ENCODE results near the gene MSANTD7.
"Not testable (repeated sequence)": the region's sequence is repeated elsewhere in the genome, so short reads cannot be mapped to it uniquely, and the experiment has no call there.

Gene MSANTD7, protein sequence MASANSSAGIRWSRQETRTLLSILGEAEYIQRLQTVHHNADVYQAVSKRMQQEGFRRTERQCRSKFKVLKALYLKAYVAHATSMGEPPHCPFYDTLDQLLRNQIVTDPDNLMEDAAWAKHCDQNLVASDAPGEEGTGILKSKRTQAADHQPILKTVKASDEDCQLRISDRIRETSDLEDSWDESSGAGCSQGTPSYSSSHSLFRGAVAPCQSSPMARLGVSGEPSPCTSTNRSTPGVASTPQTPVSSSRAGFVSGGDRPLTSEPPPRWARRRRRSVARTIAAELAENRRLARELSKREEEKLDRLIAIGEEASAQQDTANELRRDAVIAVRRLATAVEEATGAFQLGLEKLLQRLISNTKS
- total RNA-seq: 32.2 to 44.4 reads per million in 2 experiments

DNA sequence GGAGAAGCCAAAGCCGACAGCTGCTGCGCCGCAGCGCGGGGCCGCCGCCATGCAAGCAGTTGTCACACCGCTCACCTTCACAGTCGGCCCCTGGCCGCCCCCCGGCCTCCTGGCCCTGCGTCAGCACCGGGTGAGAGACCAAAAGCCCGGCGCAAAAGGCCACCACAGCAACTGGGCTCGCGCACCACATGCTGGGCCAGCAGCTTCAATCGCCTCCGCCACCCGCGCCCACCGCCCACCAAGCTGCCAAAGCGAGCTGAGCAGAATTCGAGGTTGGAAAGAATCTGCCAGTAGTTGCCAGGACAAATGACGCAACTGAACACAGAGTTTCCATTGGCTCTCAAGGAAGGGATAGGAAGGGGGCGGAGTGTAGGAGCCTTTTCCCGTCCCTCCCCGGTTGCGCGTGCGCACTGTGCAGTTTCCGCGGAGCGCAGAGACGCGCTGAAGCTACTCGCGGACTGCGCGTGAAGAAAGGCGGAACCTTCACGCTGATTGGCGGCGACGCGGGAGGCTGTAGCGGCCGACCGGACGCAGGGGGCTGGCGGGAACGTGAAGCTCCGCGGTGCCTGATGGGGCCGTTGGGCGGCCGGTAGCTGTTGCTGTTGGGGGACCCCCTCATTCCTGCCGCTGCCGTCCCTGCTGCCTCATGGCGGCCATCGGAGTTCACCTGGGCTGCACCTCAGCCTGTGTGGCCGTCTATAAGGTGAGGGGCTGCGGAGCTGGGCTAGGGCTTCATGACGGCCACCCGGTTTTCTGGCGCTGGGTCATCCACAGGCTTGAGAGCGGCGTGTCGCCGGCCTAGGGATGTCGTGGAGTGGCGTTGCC is at the start of gene MSANTD7, which contains the start of the genes CDNF and HSPA14:
TSS of gene MSANTD7 (plus strand) at position 550 of the 825 bp plus-strand sequence. CDS start 3,979 bp downstream, outside the sequence.
TSS of gene CDNF (minus strand) at position 281 of the 825 bp plus-strand sequence. CDS start at position 190, 91 bp downstream.
TSS of gene HSPA14 (plus strand) at position 550 of the 825 bp plus-strand sequence. CDS start at position 647, 97 bp downstream.
- peak; percentile 98 for DNase-seq (ENCODE audit: low read depth)

DNA sequence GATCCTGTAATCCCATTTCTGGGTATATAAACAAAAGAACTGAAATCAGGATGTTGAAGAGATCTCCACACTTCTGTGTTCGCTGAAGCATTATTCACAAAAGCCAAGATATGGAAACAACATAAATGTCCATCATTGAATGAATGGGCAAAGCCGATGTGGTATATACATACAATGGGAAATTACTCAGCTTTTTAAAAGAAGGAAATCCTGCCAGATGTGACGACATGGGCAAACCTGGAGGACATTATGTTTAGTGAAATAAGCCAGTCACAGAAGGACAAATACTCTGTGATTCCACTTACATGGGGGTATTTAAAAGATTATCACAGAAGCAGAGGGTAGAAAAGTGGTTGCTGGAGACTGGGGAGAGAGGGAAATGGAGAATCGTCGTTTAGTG is 39.5 kb upstream of the MSANTD7 start:
- DNase-seq (ENCODE audit: low read depth): no peak

DNA sequence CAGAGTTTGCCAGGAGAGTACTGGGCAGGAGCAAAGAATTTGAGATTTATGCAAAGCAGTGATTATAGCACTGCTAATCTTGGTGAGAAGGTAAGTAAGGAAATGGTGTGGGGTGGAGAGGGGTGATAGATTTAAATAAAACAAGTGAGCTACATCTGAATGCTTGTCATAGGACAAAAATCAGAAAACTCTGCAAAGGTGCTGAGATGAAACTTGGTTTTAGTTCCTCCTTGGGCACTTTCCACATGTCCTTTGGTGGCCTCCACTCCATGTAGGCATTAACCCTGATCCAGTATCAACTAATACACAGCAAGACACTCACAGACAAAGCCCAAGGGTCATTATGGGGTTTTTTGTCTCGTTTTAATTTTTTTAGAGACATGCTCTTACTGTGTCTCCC is 37.7 kb upstream of the MSANTD7 start:
- no peak for DNase-seq (ENCODE audit: low read depth)

DNA sequence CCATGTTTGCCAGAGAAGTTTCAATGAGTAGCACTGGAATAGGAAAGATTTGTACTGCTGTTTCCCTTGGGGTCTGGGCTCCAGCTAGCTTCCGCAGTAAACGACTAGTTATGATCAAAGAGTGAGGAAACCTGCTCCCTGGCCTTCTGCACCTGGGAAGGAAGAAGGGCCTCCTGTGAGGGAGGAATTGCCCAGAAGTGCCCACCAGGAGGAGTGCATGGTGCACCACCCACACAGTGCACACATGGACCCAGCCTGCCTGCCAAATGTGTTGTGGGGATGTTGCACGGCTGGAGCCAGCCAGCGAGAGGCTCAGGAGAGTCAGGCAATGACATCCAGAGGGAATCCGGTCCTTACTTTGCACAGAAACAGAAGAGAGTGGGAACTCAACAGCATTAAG is 36.4 kb upstream of the MSANTD7 start:
- DNase-seq (ENCODE audit: low read depth): no peak

DNA sequence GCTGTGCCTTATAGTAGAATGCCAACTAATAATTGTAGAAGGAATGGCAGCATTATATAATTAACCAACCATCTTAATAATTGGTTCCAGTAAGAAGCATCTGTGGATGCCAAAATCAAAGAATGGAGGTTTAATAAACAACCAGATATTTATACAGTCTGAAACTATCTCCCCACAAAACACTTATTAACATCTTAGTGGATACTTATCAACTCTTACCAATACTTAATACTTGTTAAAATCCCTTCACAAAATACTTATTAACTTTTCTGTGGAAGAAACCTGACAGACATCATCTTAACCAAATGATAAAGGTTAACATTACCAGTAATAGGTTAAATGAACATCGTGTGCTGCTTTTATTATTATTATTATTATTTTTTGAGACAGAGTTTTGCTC is 34.3 kb upstream of the MSANTD7 start:
- DNase-seq (ENCODE audit: low read depth): no peak

DNA sequence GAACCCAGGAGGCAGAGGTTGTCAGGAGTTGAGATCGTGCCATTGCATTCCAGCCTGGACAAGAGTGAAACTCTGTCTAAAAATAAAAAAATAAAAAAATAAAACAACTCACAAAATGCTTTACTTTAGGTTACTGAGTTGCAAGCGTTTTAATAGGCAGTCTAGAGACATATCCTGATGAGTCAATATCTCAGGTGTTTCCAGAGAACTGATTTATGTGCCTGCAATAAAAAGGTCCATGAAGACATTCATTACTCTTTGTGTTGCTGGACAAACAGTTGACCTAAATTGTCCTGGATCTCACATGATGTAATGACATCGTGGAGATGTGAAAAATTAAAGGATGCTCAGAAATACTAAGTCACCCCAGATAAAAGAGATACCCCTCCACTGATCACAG is 31.8 kb upstream of the MSANTD7 start:
- DNase-seq (ENCODE audit: low read depth): no peak

DNA sequence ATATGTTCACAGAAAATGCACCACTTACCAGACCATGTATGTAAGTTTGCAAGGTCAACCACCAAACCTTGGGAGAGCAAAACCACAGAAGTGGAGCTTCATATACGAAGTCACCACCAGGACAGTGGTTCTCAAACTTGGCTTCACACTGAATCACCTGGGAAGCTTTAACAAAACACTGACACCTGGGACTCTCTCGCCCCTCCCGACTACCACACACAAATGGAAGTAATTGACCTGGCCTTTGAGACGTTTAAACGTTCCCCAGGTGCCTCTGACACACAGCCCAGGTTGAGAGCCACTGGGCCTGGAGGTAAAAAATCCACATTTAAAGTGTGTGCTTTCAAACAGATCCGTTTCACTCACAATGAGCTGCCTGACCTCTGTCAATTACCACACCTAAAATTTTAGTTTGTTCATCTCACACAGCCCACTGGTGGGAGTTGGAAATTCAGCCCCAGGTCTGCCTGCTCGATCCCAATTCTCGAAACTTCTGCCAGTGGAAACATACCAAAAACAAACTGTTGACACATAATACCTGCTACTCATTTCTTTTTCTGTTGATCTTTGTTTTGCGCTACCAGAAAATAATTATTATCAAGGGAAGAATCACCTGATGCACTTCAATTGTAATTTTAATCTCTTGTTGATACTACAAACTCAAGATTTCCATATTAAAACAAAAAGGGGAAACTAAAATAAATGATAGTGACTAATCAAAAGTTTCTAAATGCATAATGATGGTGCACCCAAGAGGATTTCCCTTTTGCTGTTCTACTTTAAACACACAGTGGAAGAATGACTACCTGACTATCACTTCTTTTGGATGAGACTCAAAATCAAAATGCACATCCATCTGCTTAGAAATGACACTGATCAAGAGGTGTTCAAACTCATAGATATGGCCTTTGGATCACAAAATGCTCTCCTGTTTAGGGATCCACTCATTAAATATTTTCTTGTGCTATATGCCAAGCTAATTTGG is 26.8 kb upstream of the MSANTD7 start:
- DNase-seq (ENCODE audit: low read depth): no peak

DNA sequence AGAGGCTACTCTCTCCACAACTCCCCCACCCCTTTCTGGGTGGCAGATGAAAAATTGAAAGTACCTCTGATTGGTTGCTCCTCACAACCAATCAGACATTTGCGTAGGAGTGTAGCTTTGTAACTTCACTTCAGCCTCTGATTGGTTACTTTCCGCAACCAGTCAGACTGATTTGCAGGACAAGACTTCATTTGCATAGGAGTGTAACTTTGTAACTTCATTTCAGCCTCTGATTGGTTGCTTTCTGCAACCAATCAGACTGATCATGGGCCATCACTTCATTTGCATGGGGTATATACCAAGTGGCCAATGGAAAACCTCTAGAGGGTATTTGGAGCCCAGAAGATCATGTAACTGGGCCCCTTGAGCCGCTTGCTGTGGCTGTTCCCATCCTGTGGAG is 25.8 kb upstream of the MSANTD7 start:
- DNase-seq (ENCODE audit: low read depth): no peak

DNA sequence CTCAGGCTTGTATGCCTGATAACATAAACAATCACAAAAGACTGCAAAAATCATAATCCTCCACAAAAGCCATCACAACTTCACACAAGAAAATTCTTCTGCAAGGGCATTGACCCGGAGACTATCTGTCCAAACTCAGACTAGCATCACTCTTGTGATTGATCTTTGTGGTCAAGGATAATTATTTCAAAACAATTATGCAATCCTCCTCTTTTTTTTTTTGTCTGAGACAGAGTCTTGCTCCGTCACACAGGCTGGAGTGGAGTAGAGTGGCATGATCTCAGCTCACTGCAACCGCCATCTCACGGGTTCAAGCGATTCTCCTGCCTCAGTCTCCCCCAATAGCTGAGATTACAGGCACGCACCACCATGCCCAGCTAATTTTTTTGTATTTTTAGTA is 22.4 kb upstream of the MSANTD7 start:
- DNase-seq (ENCODE audit: low read depth): no peak

DNA sequence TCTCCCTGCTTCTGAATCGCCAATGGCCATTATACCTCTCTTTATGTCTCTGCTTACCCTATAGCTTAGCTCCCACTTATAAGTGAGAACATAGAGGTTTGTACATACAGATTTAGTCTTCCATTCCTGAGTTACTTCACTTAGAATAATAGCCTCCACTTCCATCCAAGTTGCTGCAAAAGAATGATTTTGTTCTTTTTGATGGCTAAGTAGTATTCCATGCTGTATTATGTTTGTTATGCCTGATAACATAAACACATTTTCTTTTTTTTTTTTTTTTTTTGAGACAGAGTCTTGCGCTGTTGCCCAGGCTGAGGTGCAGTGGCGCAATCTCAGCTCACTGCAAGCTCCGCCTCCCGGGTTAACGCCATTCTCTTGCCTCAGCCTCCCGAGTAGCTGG is 21.4 kb upstream of the MSANTD7 start:
- DNase-seq (ENCODE audit: low read depth): not testable (repeated sequence)

DNA sequence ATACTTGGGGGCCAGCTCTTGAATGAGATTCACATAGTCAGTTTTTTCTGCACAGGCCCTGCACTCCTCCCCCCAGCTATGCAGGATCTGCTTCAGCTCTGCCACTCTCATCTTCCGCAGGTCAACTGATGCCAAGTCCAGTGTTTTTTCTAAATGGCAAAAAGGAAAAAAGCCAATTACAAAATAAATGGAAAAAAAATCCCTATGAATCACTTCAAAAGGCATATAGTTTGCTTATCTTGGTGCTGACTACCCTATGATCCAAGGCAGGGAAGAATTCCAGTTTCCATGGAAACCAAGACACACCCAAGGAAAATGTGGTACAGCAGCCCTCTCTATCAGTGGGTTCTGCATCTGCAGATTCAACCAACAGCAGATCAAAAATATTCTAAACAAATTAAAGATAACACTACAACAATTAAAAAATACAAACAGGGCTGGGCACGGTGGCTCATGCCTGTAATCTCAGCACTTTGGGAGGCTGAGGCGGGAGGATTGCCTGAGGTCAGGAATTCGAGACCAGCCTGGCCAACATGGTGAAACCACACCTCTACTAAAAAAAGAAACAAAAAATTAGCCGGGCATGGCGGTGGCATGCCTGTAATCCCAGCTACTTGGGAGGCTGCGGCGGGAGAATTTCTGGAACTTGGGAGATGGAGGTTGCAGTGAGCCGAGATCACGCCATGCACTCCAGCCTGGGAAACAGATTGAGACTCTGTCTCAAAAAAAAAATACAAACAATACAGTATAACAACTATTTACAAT is 17.9 kb upstream of the MSANTD7 start:
- no peak for DNase-seq (ENCODE audit: low read depth)

DNA sequence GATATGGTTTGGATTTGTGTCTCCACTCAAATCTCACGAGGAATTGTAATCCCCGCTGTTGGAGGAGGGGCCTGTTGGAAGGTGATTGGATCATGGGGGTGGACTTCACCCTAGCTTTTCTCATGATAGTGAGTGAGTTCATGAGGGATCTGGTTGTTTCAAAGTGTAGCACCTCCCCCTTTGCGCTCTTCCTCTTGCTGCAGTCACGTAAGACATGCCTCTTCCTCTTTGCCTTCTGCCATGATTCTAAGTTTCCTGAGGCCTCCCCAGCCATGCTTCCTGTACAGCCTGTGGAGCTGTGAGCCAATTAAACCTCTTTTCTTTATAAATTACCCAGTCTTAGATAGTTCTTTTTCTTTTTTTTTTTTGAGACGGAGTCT is 17.3 kb upstream of the MSANTD7 start:
- no peak for DNase-seq (ENCODE audit: low read depth)

DNA sequence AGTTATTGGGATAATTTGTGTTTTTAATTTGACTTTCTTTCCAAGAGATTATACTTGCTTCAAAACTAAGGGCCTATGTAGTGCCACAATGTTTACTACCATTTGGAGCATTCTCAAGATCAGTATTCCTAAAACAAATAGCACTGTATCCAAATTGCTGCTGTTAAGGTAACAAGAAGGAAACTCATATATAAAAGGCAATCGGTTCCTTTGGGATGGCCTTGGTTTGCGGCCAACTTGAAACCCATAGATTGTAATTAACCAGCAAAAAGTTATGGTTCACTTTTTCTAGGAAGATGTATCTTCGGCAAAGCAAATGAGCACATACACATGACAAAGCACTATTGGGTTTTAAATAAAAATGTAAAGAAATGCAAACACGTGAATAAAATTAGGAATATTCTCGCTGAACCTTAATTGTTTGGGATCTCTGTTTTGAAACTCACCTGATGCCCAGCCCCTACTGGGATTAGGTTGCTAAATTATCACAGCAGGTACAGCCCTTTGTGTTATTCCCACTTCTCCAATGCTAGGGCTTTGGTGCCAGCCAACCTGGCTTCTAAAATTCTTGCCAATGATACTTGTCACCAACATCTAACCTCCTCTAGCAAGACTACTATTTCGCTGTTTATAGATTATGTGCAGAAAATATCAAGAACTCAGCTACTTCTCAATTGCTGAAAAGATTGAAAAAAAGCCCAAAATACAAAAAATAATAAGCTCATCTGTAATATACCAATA is 16.3 kb upstream of the MSANTD7 start:
- DNase-seq (ENCODE audit: low read depth): no peak

DNA sequence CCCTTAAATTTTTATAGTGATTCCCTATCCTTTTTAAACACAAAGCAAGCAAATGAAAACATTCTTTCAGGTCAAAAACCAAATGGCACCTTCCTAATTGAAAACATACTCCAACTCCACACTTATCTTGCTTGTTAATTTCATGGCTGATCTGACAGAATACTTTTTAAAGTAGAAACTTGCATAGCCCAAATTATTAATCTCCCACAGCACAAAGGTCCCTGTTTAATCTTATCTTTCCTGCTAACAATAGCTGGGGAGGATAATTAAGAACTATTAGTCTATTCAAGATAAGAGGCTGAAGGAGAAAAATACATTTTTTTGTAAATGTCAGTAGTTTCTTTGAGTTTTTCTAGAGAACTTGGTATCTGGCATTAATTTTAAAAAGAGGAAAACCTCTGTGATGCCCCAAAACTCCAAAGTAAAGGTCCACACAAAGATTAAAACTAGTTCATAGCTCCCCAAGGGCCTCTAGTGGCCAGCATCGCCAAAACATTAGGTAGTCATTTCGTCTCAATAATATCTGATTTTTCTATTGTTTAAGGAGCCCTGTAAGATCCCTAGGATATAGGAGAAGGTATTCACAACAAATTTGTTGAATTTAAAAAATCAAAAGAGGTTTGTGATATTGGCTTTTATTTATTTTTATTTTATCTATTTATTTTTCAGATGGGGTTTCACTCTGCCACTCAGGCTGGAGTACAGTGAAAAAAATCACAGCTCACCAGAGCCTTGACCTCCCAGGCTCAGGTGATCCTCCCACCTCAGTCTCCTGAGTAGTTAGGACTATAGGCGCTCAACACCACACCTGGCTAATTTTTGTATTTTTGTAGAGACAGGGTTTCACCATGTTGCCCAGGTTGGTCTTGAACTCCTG is 15.0 kb upstream of the MSANTD7 start:
- DNase-seq (ENCODE audit: low read depth): peak; percentile 10

DNA sequence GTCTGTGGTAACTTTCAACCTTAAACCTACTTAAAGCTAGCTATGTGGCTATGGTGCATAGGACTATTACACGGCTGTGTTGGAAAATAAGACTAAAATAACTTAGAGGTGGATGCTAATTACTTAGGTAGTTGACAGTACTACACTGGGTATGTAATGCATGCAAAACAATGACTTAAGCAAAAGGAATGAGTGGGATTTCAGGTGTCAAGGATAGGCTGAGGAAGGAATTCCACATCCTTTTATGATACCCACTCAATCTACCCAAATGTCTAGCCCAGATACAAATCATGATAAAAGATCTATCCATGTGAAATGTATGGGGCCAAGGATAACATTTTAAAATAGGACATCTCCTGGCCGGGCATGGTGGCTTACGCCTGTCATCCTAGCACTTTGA is 14.1 kb upstream of the MSANTD7 start:
- DNase-seq (ENCODE audit: low read depth): no peak

DNA sequence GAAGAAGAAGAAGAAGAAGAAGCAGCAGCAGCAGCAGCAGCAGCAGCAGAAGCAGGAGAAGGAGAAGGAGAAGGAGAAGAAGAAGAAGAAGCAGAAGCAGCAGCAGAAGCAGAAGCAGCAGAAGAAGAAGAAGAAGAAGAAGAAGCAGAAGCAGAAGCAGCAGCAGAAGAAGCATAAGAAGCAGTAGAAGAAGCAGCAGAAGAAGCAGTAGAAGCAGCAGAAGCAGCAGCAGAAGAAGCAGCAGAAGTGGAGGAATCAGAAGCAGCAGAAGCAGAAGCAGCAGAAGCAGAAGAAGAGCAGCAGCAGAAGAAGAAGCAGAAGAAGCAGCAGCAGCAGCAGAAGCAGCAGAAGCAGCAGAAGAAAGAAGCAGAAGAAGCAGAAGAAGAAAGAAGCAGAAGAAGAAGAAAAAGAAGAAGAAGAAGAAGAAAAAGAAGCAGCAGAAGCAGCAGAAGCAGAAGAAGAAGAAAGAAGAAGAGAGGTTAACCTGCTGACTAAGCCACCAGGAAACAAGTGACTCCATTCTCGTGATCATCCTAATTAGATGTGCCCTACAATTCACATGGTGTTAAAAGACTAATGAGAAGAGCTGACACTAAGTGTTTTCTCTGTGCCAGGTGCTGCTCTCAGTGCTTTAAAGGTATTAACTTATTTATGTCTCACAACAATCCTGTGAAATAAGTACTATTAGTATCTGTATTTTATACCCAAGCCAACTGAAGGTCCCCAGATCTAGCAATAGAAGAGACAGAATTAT is 11.9 kb upstream of the MSANTD7 start:
- no peak for DNase-seq (ENCODE audit: low read depth)

DNA sequence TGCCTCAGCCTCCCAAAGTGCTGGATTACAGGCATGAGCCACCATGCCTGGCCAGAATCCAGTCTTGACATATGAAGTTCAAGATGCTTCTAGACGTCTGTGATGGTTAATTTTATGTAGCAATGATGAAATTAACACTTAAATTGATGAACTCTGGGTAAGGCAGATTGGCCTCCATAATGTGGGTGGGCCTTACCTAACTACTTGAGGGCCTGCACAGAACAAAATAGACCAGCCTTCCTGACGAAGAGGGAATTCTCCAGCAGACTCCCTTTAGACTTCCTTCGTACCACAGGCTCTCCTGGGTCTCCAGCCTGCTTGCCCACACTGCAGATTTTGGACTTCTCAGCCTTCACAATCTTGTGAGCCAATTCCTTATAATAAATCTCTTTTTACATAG is 5.0 kb upstream of the MSANTD7 start:
- DNase-seq (ENCODE audit: low read depth): no peak

DNA sequence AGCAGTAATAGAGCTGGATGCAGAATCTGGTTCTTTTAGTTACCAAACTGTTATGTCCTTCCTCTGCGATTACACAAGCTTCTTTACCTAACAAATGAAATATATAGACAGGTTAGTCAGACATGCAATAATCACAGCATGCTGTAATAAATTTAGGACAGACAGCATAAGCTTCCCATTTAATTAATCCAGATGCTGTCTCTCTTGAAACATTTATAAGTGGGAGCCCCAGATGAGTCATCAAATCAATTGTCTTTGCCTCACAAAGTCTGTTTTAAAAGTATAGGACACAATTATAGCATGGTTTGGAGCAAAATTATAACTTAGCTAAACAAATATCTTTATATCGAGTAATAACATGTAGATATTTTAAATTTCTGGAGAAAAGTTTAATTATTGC is 1.9 kb upstream of the MSANTD7 start:
- no peak for DNase-seq (ENCODE audit: low read depth)

All from T follicular helper cell (primary cell).